Activated CD8-positive, alpha-beta memory T cell treated with anti-CD3 and anti-CD28 coated beads for 24 hours (primary cell): ENCODE data around the gene TMEM120B.

ENCODE experiments used
- DNase-seq: peaks from one replicate; pipeline ENCODE4 v3.0.0-alpha.2; 2020

The TMEM120B gene

DNA sequence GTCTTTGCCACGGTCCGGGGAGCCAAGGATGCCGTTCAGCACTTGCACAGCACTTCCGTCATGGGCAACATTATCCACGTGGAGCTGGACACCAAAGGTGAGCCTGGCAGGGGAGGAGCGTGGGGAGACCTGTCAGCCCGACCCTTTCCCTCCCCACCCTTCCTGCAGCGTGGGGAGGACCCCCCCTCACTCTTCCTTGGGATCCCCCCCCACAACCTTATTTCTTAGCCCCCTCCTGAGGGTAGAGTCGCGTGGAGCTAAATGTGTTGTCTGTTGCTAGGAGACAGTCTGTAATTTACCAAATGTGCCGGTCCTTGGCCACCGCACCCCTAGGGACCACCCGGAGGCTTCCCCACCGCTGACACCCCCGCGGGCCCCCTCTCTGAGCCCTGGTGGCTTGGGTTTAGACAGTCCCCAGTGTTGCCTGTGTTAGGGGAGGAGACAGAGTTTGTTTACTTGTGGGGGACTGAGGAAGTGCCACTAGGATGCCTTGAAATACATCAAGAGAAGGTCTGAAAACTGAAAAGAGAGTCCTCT, 93.5 kb downstream of the TMEM120B start:
- peak; percentile 66 for DNase-seq

DNA sequence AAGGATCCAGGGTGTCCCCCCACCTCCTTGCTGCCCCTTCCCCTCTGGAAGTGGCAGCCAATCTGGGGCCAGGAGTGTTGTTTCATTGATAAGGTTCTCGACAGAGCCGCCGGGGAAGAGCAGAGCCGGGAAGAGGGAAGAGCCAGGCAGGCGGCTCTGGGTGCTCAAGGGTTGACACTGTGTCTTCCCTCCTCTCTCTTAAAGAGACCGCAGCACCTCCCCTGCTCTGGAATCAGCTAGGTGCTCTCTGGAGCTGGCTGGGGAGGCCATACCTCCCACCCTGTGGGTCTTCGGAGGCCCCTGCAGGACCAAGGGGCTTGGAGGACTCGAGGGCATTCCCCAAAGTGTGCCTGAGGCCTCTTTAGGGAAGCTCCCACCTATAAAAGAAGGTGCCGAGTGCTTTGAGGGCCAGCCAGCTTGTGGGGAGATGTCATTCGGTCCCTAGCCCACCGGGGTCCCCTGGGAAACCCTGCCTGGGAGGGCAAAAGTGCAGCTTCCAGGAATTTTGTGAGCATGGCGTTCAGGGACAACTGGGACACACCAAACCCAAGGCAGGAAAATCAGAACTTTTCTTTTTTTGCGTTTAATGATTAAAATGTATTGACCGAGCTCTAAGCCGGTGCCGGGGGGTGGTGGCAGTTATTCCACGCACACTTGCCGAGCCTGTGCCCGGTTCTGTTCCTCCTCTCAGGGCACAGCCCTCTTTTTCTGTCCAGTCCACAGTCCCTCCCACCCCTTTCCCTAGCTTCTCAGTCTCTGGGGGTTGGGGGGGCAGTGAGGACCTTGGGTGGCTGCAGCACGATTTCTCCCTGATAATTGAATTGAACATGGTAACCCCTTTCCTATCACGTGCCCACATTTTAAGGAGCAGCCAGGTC, 94.2 kb downstream of the TMEM120B start:
- DNase-seq = no peak

DNA sequence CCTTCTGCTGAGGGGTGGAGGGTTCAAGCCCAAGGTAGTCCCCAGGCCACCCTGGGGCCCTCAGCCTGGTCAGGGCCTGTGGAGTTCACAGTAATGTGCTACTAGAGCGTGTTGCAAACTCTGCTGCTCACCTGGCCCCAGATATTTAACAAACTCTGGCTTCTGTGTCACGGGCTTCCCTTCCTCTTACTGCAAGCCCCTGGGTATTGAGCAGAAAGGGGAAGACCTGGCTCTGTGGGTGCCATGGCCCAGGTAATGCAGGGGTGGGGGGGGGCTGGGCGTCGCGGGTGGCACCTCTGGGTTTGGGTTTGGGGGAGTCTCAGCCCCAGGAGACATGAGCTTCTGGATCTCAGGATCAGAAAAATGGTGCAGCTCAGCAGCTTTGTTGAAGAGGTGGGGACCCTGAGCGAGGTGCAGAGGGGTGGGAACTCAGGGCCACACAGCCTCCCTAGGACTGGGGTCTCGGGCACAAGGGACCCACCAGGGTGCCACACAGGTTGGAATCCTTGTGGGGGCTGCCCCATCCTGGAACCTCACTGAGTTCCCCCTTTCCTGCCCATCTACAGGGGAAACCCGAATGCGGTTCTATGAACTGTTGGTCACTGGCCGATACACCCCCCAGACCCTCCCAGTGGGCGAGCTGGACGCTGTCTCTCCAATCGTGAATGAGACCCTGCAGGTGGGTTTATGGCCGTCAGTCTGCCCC, 95.2 kb downstream of the TMEM120B start:
- DNase-seq = no peak

DNA sequence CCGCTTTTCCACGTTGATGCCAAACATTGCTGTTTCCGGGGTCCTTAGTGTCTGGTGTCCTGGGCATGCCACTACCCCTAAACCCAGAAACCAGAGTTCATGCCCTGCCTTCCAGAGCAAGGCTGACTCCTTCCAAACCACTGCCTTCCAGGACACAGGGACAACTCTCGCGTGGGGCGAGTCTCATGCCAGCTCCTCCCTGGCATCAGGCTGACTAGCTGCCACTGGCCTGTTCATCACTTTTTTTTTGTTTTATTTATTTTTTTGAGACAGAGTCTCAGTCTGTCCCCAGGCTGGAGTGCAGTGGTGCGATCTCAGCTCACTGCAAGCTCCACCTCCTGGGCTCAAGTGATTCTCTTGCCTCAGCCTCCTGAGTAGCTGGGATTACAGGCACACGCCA, 96.1 kb downstream of the TMEM120B start:
- no peak for DNase-seq

DNA sequence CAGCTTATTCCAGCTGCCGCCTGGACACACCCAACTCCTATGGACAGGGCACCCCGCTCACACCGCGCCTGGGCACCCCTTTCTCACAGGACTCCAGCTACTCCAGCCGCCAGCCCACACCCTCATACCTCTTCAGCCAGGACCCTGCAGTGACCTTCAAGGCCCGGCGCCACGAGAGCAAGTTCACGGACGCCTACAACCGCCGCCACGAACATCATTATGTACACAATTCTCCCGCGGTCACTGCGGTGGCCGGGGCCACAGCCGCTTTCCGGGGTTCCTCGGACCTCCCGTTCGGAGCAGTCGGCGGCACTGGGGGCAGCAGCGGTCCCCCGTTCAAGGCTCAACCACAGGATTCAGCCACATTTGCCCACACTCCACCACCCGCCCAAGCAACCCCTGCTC, 97.2 kb downstream of the TMEM120B start:
- no peak for DNase-seq

DNA sequence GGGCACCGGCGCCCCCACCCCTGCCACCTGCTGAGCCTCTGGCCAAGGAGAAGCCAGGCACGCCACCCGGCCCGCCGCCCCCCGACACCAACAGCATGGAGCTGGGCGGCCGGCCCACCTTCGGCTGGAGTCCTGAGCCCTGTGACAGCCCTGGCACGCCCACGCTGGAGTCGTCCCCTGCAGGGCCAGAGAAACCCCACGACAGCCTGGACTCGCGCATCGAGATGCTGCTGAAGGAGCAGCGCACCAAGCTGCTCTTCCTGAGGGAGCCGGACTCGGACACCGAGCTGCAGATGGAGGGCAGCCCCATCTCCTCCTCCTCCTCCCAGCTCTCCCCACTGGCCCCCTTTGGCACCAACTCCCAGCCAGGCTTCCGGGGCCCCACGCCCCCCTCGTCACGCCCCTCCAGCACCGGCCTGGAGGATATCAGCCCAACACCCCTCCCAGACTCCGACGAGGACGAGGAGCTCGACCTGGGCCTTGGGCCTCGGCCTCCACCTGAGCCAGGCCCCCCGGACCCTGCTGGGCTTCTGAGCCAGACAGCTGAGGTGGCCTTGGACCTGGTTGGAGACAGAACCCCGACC, 97.8 kb downstream of the TMEM120B start:
- no peak for DNase-seq

DNA sequence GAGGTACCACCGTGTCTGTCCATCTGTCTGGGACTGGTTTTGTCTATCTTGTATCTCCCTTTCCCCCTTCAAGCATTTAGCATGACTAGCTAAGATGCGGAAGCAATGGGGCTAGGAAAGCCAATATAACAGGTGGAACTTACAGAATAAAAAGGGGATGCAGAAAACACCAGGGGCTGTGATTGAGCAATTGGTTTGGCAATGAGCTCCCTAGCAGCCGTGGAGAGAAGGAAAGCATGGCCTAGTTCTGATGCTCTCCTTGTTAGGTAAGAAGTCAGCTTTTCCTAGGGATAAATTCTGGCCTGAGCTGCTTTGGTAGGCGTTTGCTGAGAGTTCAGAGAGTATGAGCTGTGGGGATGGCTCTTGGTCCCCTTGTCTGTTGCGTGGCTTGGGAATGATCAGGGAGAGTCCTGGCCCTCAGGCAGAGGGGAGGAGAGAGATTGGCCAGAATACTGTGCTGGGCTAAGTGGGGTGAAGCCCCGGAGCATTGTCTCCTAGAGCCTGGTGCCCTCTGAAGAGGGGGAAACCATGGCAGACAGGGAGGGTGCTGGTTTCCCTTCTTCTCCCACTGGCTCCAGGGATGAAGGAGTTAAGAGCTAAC, 98.4 kb downstream of the TMEM120B start:
- no peak for DNase-seq

DNA sequence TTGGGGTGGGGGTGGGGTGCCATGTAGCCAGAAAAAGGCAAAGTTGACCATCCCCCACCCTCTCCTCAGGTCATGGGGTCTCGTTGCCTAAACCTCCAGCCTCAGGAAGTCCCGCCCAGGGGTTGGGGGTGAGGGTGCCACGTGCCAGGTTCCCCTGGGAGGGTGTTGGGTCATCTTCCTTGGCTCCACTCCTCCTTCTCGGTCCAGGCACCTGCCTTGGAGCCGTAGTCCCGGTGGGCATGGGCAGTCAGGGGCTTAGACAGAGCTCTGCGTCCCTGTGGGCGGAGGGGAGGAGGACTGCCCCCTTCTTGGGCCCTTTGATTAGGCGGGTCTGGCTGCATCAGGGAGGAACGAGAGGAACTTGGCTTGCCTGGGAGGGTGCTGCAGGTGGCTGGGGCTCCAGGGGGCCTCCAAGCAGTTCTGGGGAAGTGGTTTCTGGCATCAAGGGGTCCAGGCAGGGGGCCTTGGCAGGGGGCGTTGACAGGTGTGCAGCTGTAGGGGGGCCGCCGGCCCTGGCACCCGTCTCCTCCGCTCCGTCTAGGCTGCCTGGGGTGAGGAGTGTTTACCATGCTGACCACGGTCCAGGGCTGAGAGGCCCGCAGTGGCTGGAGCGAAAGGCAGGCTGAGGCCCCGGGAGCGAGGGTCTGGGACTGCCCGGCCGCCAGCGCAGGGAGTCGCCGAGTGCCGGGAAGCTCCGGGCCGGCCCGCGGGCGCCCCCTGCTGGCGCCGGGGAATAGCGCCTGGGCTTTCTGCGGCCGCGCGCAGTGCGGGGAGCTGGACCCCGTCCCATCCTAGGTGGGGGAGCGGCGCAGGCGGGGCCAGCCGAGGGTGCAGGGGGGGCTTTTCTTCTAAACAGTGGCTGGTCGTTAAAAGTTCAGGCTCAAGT, 99.1 kb downstream of the TMEM120B start:
- peak; percentile 92 for DNase-seq

DNA sequence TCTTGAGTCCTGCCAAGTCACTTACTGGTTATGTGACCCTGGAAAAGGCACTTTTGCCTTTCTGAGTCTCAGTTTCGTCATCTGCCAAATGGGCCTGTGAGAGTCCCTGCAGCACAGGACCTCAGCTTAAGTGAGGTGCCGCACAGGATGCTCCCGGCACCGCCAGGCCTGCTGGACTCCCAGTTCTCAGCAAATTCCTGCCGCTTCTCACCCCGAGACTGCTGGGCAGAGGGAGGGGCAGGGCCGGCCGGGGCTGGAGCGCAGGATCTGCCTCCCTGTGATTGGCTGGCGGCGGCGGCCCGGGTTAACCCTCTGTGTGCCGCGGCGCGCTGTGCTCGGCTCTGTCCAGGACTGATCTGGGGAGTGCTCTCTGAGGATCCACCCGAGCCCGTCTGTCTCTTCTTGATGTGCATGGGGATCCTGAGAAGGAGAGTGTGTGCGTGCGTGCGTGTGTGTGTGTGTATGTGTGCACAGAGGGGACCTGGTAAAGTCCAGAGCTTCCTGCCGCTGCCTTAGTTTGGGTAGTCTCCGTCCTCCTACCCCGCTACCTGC, 99.8 kb downstream of the TMEM120B start:
- DNase-seq = no peak

DNA sequence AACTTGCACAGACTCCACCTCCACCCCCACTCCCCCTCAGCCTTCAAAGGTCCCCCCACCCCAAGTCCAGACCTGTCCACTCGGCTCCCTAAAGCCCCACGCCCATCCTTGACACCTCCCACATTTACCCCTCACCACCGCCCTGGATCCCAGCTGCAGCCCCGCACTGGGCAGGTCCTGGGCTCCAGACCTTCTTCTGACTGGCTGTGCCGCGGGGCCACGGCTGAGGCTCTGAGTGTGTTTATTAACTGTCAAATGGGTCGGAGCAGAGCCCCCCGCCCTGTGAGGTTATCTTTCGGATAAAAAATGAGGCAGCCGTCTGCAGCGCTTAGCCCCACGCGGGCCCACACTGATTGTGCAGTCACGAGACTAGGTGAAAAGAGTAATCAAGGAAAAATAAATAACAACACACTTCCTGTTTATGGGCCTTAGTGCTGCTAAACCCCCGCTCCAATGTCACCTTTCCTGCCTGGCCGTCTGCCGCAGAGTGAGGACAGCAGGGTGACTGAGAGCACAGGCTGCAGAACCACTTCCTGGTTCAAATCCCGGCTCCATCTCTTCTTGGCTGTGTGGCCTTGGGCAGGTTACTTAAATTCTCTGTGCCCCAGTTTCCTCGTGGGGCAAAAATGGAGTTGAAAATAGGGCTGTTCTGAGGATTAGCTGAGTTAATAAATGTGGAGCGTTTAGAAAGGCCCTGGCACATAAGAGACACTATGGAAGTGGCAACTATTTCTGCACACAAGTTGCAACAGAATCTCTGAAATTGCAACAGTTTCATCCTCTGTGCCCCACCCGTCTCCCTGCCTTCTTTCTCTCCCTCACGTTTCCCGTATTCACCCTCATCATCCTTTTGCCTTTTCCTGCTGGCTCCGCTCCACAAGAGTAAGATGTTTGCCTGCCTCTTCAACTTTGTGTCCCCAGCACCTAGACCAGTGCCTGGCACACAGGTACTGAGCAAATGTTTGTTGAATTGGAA, 100.7 kb downstream of the TMEM120B start:
- DNase-seq = no peak

DNA sequence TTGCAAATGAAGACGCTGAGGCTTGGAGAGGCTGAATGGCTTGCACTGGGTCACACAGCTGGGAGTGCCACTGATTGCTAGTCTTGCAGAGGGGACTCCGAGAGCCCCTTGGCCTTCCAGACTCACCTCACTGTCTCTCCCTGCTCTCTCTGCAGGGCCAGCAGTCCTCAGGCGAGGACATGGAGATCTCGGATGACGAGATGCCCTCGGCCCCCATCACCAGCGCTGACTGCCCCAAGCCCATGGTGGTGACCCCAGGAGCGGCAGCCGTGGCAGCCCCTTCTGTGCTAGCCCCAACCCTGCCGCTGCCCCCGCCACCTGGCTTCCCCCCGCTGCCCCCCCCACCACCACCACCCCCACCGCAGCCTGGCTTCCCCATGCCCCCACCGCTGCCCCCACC, 101.4 kb downstream of the TMEM120B start:
- DNase-seq = no peak

DNA sequence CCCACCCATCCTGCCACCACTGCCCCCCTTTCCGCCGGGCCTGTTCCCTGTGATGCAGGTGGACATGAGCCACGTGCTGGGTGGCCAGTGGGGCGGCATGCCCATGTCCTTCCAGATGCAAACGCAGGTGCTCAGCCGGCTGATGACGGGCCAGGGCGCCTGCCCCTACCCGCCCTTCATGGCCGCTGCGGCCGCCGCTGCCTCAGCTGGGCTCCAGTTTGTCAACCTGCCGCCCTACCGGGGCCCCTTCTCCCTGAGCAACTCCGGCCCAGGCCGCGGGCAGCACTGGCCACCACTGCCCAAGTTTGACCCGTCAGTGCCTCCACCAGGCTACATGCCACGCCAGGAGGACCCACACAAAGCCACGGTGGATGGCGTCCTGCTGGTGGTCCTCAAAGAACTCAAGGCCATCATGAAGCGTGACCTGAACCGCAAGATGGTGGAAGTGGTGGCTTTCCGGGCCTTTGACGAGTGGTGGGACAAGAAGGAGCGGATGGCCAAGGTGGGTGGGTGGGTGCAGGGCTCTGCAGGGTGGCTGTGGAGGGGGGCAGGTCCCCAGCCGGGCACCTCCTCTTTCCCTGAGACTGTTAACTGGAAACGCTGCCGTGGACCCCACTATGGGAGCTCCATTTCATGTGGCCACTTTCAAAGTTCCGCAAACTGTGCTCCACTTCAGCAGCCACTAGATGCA, 102.0 kb downstream of the TMEM120B start:
- no peak for DNase-seq

DNA sequence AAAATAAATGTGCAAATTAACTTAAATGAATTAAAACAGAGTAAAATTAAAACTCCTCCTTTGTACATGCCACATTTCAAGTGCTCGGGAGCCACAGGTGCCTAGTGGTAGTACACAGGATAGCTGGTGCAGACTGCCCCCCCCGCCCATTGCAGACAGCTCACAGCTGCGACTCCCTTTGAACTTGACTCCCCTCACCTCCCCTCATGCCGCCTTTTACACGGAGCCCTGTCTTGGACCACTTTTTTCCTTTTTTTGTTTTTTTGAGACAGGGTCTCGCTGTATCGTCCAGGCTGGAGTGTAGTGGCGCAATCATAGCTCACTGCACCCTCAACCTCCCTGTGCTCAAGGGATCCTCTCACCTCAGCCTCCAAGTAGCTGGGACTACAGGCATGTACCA, 102.7 kb downstream of the TMEM120B start:
- no peak for DNase-seq

DNA sequence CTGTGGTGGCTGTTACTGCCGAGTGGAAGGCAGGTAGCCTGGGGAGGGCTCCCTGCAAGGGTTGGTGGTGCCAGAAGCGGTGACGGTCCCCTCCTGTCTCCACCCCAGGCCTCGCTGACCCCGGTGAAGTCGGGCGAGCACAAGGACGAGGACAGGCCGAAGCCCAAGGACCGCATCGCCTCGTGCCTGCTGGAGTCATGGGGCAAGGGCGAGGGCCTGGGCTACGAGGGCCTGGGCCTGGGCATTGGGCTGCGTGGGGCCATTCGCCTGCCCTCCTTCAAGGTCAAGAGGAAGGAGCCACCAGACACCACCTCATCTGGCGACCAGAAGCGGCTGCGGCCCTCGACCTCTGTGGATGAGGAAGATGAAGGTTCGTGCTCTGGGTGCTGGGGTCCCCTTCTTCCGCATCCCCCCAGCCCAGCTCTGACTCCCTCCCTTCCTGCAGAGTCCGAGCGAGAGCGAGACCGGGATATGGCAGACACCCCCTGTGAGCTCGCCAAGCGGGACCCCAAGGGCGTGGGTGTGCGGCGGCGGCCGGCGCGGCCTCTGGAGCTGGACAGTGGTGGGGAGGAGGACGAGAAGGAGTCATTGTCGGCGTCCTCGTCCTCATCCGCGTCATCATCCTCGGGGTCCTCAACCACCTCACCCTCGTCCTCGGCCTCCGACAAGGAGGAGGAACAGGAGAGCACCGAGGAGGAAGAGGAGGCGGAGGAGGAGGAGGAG, 104.5 kb downstream of the TMEM120B start:
- no peak for DNase-seq

DNA sequence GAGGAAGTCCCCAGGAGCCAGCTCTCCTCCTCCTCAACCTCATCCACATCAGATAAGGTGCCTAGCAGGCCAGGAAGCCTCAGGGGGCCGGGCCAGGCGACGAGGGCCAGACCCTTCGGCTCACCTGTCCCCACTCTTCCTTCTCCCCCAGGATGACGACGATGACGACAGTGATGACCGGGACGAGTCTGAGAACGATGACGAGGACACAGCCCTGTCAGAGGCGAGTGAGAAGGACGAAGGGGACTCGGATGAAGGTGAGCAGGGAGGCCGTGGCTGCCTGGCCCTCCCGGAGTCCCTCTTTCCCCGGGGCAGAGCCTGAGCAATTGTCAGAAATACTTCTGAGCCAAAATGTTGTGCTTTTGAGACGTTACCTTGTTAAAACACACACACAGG, 105.1 kb downstream of the TMEM120B start:
- DNase-seq = no peak

DNA sequence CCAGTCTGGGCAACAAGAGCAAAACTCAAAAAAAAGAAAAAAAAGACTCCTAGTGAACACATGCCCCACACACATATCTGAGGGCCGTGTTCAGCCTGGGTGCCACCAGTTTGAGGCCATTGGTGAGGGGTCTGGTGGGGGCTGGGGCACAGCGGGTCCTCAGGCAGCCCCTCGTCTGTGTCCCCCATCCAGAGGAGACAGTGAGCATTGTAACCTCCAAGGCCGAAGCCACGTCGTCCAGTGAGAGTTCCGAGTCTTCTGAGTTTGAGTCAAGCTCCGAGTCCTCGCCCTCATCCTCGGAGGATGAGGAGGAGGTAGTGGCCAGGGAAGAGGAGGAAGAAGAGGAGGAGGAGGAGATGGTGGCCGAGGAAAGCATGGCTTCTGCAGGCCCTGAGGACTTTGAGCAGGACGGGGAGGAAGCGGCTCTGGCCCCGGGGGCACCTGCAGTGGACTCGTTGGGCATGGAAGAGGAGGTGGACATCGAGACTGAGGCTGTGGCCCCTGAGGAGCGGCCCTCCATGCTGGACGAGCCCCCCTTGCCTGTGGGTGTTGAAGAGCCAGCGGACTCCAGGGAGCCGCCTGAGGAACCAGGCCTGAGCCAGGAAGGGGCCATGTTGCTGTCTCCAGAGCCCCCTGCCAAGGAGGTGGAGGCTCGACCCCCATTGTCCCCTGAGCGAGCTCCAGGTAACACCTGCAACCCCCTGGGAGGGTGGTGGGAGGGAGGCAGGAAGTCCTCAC, 106.8 kb downstream of the TMEM120B start:
- no peak for DNase-seq

DNA sequence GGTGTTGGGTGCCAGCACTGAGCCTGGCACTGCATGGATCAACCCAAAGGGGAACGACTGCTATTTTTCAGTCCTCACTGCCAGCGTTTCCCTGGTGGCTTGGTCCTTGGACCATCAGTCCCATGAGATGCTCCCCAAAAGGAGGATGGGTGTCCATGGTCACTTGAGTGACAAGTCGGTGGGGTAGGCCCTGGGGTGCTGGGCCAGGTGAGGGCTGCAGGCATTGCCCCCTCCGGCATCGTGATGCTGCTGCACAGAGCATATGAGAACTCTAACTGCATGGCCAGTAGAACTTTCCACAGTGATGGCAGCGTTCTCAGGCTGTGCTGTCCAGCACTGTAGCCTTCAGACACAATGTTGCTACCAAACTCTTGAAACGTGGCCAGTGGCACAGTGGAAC, 107.5 kb downstream of the TMEM120B start:
- no peak for DNase-seq

DNA sequence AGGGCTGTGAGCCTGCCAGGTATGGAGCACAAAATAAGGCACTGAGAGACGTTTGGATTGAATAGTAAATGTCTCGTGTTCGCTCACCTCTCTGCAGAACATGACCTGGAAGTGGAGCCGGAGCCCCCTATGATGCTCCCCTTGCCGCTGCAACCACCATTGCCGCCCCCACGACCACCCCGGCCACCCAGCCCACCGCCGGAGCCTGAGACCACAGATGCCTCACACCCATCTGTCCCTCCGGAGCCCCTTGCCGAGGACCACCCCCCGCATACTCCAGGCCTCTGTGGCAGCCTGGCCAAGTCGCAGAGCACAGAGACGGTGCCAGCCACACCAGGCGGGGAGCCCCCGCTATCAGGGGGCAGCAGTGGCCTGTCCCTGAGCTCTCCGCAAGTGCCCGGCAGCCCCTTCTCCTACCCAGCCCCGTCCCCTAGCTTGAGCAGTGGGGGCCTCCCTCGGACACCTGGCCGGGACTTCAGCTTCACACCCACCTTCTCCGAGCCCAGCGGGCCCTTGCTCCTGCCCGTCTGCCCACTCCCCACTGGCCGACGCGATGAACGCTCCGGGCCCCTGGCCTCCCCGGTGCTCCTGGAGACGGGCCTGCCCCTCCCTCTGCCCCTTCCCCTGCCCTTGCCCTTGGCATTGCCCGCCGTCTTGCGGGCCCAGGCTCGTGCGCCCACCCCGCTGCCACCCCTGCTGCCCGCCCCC, 110.0 kb downstream of the TMEM120B start:
- no peak for DNase-seq
